NCI-H1105 treated with DMSO at 0.1 percent for 48 hours (cell line): ENCODE measurements around the gene CPB1.
A peak's percentile ranks its signal among the peaks of the same experiment; 100 is the strongest.
"Not testable (repeated sequence)": the region's sequence is repeated elsewhere in the genome, so short reads cannot be mapped to it uniquely, and the experiment has no call there.

Experiments
- DNase-seq: peaks from one replicate; lab custom pipeline; 2025; lab: John Stamatoyannopoulos, UW

CPB1 gene

DNA sequence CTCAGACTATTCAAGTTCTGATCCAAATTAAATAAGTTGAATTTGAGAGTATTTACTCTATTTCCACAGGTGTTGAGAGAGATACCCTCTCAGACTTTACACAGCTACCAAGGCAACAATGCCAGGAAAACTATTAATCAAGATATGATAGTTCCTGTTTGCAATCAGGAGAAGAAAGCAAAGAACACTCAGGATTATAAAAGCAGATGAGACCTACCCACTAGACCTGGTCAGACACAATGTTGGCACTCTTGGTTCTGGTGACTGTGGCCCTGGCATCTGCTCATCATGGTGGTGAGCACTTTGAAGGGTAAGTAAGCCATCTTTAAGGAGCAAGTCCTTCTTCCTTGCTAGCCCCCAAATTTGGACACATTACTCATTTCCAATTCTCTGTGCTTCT is at the start of gene CPB1:
Gene CPB1 (plus strand): TSS at position 227 of the 400 bp plus-strand sequence. CDS start 13 bp downstream, at position 240.
- no peak for DNase-seq

DNA sequence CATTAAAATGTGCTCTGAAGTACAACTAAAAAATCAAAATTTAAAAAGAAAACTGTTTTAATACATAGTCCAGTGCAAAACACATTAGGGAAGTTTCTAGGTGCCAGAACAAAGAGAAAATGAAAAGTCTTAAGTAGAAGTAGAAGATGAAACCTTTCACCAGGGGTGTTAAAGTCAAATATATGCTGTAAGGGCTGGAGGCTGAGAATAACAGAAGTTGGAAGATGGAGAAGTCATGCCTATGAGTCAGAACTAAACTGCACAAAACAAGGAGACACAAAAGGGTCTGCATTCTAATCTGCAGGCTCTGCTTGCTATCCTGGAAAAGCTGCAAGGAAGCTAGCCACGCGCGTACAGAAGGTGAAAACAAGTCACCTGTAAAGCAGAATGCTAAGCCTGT is 48.7 kb upstream of the CPB1 start:
- no peak for DNase-seq

DNA sequence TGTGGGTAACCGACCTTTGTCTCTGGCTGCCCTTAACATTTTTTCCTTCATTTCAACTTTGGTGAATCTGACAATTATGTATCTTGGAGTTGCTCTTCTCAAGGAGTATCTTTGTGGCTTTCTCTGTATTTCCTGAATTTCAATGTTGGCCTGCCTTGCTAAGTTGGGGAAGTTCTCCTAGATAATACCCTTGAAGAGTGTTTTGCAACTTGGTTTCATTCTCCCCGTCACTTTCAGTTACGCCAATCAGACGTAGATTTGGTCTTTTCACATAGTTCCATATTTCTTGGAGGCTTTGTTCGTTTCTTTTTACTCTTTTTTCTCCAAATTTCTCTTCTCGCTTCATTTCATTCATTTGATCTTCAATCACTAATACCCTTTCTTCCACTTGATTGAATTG is 42.6 kb upstream of the CPB1 start:
- DNase-seq: not testable (repeated sequence)

DNA sequence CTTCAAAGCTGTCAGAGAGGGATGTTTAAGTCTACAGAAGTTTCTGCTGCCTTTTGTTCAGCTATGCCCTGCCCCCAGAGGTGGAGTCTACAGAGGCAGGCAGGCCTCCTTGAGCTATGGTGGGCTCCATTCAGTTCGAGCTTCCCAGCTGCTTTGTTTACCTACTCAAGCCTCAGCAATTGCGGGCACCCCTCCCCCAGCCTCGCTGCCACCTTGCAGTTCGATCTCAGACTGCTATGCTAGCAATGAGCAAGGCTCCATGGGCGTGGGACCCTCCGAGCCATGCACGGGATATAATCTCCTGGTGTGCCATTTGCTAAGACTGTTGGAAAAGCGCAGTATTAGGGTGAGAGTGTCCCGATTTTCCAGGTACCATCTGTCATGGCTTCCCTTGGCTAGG is 41.5 kb upstream of the CPB1 start:
- DNase-seq: not testable (repeated sequence)

DNA sequence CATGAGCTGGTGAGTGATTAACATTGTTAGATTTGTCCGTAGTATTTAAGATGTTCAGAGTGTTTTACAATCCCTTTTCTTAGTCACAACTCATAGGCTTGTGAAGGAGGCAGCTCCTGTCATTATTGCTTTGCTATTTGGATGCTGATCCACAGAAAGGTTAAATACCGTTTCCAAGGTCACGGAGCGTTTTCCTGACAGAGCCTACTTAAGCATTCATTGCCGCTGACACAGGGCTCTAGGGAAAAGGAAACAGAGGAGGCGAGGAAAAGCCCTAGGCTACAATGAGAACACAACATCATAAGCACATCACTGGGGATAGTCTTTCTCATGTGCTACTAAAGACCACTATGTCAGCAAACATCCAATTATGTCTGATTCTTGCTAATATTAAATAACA is 38.5 kb upstream of the CPB1 start:
- no peak for DNase-seq

DNA sequence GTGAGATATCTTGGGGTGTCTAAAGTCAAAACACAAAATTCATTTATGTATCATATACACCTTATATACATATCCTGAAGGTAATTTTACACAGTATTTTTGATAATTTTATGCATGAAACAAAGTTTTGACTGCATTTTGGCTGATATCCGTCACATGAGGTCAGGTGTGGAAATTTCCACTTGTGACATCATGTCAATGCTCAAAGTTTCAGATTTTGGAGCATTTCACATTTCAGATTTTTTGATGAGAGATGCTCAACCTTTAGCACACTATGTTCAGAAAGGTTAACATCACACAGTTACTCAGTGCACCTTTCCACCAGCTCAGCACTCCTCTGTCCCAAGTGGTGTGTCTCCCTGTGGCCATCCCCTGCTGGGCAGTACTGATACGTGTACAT is 37.7 kb upstream of the CPB1 start:
- DNase-seq: no peak

DNA sequence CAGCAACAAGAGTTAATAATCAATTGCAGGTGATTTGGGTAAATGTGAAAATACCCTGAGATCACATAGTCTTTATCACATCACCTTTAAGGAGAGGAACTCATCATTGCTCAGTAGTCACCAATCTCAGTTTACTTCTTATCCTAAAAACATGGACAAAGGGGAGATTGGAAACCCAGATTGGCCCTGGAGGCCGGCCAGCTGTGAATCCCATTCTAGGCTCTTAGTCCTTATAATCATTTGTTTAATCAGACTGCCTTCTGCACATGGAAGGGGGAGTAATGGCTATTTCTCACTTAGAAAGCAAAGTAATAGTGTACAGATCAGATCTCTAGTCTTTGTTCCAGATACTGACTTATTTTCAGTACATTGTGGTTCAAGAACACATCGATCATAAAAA is 37.2 kb upstream of the CPB1 start:
- DNase-seq: no peak

DNA sequence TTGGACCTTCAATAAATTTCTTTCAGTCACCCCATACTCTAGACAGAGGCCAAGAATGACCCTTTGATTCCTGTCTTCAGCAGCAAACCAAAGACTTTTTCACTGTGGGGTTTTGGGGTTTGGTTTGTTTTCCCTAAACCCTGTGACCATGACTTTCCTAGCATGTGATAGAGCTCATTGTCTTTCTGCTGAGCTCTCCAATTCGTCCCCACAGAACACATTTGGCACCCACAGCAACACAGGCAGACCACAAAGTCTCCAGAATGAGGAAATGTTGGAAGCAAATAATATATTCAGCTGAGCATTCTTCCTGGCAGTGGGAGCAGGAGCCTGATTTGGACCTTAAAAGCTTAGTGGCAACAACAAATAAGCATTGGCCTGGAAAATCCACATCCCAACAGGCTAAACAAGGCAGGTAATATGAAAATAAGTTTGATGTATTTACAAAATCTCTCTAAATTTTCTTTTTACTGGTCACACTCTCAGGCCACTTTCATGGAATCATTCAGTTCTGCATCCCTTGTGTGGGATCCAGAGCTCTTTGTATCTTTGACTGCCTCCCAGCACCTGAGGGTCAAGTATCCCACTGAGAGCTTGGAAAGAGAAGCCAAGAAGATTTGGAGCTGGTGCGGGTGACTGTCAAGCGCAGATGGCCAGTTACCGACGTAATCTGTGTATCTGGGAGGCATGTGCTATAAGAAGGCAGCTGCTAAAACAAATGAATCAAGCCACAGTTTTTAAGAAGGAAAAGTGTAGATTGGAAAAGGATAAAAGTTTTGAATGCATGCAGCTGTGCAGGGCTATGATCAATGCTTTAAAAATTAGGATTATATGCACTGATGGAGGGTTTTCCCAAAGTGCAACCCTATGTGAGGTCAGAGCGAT is 36.5 kb upstream of the CPB1 start:
- no peak for DNase-seq

DNA sequence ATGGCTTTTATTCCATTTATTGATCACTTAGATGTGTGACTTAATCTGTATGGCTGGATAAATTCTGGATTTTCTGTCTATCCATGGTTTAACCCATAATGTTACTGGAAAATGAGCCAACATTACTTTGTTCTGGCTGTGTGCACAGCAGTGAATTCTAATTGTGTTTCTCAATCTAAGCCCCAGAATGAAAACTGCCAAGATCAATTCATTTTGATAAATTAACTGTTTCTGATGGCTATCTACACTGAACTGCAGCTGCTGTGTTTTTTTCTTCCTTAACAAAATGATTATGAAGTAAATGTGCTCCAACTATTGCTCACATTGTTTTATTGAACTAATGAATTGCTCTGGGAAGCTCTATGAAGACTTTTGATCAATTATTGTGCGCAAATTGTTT is 35.7 kb upstream of the CPB1 start:
- no peak for DNase-seq

DNA sequence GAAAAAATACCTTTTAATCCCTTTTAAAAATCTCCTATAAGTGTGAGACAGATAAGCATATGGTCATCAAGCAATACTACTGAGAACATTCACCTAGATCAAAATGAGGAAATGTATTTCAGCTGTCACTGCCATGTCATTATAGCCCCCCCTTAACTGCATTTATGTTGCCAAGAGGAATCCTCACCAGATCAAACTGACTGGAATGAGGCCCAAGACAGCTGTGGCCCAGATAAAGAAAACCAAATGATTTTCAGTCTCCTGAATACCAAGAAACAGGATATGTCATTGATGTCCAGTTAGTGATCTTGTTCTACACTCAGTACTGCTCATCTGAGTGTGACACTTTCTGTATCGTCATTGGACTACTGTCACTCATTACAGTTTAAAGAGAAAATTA is 35.1 kb upstream of the CPB1 start:
- DNase-seq: no peak

DNA sequence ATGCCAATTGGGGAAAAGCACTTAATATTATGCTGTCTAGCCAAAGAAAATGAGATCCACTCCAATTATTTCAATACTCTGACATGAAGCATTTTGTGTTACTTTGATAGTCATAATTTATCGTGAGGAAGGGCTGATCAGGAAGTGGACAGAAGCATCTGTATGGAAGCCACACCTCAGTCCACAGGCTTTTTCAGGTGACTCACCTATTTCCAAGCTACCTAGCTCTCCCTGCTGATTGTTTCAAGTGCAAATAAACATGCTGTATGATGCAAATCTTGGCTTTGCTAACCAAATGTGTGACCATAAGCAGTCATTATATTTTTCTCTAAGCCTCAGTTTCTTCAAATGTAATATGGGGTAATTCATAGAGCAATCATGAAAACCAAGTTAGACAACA is 30.8 kb upstream of the CPB1 start:
- DNase-seq: no peak

DNA sequence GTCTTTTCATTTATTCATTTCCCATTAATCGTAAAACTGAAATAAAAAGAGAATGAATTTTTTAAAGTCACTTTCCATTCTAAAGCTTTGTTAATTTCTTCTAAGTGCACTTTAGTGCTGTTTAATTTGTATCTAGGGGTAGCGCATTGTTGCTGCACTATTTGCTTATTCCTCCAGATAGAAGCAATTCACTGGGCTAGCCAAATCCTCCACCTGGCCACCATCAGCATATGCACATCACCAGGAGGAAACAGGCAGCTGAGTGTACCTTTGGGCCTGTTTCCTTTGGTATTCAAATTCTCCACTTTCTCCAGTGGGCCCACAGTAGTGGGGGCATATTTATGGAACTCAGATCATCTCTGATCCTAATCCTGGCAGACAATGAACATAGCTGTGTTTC is 29.8 kb upstream of the CPB1 start:
- peak; percentile 55 for DNase-seq

DNA sequence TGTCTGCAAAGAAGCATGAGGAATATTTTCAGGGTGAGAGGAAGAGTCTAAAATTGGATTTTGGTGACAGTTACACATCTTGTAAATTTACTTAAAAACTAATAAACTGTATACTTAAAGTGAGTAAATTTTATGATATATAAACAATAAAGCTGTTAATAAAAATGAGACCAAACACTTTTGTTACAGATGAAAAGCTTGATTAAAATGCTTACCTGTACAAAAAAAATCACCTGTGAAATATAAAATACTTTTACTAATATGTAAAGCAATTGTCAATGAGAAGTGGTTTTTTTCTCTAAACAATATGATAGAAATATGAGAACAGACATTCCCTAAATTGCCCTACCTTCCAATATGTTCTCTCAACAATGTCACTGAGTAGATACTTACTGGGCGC is 27.2 kb upstream of the CPB1 start:
- DNase-seq: no peak

DNA sequence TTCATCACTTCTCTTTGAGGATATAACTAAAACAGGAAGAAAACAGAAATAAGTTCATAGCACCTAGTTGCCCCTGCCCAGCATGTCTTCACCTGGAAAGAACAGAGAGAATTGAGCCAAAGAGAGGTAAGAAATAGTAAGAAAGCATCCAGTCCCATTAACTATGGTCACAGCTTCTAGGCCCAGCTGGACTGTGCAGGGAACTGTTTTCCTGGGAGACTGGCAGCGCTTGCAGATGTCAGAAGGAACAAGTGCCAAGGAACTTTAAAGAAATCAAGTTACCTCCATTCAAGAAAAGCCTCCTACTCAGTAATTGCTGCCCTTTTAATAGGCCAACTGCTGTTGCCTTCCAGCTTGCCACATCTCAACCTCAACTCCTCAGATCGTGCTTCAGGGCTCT is 17.8 kb upstream of the CPB1 start:
- no peak for DNase-seq

DNA sequence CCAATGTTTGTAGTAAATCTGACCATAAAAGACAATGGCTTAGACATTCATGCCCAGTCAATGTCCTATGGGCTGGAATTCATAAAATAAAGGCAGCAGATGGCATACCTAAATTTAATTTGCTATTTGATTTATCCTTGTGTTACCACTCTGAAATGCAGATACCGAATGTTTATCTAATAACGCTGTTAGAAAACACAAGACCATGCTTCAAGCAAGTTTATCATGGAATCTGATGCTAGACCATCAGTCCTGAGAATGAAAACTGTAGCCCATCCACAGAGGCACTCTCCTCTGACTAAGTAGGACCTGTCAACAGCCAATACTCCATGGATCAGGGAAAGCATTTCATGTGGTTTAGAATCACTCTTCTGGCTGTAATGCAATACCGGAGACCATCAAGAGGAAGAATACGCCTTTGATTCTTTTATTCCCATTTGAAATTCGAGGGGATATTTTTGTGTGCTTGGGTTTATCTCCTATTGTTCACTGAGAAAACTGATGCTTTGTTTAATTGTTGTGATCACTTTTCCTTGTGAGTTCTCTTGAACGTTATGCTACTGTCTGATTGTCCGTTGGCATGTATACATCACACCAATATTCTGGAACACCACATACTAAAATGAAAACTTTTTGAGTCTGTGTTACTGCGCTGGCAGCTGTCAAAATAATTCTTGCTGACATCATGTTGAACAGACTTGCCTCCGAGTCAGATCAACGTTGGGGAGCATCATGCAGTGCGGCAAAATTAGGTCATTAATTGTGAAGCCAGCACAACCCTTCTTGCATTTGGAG is 12.1 kb upstream of the CPB1 start:
- no peak for DNase-seq

DNA sequence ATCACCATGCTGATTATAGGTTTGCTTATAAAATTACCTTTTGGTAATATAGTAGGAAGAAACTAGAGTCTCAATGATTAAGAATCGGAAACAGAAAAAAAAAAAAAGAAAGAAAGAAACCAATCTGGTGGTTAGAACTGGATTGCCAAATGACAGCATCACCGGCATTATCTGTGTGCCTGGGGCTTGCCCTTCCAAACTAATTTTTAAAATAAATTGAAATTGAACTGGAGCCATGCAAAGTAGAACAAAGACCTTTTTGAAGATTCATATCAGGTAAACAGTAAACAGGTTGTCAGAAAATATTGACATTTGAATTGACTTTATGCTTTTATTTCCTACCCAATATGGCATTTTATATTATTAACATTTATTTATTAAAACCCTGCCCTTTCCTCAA is 11.2 kb upstream of the CPB1 start:
- DNase-seq: peak; percentile 37

DNA sequence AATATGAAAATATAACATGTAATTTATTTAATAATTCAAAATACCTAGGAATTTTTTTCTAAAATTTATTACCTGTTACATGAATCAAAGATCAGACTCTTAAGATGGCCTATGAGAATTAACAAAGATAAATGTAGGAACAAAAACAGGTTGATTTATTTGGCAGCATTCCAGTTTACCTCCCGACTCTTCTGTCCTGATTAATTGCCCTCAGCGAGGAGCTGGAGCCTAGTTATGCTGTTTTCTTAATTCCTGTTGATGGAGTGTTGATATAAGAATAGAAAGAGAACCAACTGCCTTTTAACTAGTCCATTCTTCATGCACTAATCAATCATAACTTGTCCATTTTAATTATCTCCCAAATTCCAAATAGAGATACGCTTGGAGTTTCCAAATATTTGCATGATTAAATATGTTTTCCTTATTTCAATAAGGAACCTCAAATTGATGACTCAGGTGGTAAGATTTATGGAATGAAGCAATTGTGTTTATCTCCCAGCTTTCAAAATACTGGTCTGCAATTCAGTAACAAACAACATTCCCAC is 10.6 kb upstream of the CPB1 start:
- peak; percentile 97 for DNase-seq

DNA sequence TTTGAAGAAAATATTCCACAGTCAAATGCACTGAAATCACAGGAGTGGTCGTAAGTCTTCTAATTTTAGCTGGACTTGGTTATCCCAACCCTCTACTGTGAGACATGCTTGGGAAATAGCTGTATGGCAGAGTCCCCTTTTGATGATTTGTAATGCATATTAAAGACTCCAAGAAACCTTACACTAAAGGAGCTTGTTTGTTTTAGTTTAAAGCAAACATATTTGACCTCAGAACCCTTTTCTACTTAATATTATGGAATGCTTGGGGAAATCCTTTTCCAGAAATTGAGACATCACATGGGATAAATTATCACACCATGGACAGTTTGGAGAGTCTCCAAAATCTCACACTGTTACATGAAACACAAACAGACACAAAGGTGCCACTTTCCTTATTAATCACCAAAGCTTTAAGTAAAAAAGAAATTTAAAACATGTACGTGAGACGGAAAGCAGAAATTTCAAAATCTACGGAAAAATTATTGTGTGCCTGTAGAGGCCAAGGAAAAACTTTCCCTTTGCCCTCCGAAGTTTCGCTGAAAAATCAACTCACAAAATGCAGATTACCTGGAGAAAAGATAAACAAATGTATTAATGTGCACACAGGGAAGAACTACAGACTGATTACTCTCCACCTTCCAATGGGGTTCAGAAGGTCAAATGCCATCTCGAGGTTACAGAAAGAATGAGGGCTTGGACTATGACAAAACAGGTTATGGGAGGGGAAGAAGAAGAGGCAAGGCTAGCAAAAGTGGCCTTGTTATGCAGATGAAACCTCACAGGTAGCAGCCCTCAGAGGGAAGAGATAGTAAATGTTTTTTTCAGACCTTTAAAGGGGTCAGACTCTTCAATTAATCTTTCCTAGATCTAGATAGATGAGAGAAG is 7.0 kb upstream of the CPB1 start:
- no peak for DNase-seq

DNA sequence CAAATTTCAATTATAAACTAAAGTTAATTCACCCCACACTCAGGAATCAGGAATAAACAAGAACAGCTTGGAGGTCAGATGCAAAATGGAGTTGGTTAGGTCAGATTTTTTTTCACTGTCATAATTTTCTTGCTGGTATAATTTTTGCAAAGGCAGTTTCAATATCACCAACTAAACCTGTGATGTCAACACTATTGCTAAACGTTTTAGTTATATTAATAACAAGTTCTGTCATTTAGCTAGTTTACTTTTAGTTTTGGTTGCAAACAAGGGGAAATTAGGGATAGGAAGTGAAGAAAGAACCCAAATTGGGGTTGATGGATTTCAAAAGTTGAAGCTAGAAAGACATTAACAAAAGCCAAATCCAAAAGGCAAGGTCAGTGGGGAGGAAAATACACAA is 4.6 kb upstream of the CPB1 start:
- DNase-seq: no peak

DNA sequence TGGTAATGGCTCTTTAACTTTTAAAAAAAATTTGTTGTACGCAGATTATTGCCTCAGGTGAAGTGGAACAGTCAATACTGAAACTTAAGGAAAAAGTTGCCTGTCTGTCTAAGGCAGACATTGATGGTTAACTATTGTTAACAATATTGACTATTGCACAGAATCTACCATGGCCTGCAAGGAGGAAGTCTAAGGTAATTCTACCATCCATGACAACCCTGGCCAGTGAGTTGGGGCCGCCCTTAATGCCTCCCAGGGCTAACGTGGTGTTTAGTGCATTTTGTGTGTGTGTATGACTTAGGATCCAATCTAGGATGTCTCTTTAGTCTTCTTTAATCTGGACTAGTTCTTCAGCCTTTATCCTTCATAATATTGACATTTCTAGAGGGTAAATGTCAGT is 2.1 kb upstream of the CPB1 start:
- no peak for DNase-seq

DNA sequence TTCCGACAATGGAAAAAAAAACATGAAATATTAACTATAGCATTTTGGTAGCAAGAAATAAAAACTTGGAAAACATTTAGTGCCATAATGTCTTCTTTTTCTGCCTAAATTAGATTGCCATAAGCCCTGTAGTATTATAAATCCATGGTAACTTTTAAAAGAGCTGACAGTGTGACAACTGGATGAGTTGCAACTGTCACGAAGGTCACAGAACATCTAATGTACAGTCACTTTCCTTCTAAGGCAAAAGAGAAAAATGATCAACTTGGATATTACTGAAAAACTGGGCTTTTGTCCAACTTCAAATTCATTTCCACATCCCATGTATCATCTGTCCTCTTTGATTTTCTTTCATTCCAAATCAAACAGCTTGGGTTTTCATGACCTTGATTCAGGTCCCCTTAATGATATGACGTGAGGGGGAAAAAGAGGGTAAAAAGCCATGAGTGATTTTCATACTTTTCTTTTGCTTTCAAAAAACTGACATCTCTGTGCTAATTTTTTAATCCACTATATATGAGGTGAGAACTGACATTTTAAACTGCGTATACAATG is 602 bp downstream of the CPB1 start:
- no peak for DNase-seq

DNA sequence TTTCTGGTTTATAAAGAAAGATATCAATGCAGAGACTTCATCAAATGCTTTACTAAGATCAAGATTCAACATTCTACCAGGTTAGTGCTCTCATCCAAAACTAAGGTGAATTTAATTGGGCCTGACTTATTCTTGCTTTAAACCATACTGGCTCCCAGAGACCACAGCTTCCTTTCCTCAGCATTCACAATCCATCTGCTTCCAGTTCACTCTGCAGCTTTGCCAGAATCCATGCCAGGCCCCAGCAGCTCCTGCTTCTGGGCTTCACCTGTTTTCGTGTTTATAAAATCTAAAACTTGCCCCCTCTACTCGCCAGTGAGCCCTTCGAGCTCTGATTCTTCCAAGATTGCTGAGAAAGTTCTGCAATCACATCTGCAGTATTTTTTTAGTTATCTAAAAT is 2.3 kb downstream of the CPB1 start:
- no peak for DNase-seq
